GM23248 (cell line): ENCODE data around the gene PHLDB3.

Source experiments
- EZH2 ChIP-seq: fragments of 200-600 bp; sonication (generic); IDR thresholded peaks from 2 replicates; pipeline ENCODE4 v1.6.1; 2018; ENCODE audit warnings: antibody characterized with exemption, mild to moderate bottlenecking; ENCODE audit not compliant: insufficient read depth, poor library complexity, severe bottlenecking
- EZH2phosphoT487 ChIP-seq: fragments of 200-600 bp; sonication (generic); IDR thresholded peaks from 2 replicates; pipeline ENCODE4 v1.6.1; 2018; ENCODE audit warnings: antibody characterized with exemption, moderate library complexity, mild to moderate bottlenecking, low read depth; ENCODE audit not compliant: insufficient read depth

- TF ChIP-seq EZH2, result no peak
- no peak for TF ChIP-seq EZH2phosphoT487
Measured at GRCh38 chr19:43464134-43464775, 40.3 kb downstream of the PHLDB3 start.
